Tracheal epithelial cell (primary cell): Measurements from ENCODE around the gene PTPRK. TPM values are rescaled to one million over a fixed set of nuclear protein-coding genes. Genes with fewer than 3 reads are reported as not detected.

Source experiments
- total RNA-seq: library from RNA; depleted of rRNA; stranded (reverse); fragments of >200 nt; gene quantifications from 2 replicates; pipeline ENCODE4 v1.2.1, GENCODE V29; 2014

The PTPRK gene
- total RNA-seq: 42.8 and 85.5 TPM in 2 replicates

DNA sequence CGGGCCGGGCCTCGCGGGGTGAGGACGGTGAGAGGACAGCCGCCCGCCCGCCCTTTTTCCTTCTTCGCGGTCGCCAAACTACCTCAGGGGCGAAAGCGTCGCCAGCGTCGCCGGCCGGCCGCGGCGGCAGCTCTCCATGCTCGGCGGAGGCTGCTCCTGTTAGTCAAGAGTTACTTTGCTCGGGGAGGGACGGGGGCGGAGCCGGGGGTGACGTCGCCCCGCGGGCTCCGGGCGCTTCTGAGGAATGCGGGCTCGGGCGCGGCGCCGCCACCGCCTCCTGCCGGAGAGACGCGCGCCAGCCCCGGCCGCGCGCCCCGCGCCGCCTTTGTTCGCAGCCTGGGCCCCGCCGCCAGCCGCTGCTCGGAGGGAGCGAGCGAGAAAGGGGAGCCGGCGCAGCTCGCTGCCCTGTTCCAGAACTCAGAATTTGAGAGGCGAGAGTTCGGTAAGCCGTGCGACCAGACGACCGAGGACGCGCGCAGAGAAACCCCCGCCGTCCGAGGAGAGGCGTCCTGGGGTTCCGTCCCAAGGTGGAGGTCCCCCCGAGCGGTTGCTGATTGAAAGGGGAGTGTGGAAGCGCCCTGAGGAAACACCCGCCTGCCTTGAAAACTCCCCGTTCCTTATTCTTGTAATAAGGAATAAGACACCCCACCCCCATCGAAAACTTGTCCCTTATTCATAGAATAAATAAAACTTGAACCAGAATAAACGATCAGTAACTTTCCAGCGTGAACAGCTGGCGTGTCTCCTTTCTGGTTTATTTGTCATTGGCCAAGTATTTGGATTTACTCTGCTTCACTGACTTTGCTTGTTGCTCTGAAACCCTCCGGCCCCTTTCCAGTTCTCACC lies at the start of gene PTPRK:
Gene PTPRK, minus strand, starts transcription at position 164 of the 846 bp plus-strand sequence. CDS start 241 bp downstream, outside the sequence.

